Liver (tissue), 3 donors: Measurements from ENCODE around the gene AFTPH.

Experiments used
- ATF3 ChIP-seq: IDR thresholded peaks from 2 replicates; pipeline ENCODE4 v1.6.1; 2016; ENCODE audit warnings: antibody characterized with exemption
- CTCF ChIP-seq: fragments of 150-350 bp; IDR thresholded peaks from 2 replicates; pipeline ENCODE4 v1.5.1; 2017; ENCODE audit warnings: improper control_type of control experiment, low read depth, low read length; ENCODE audit not compliant: missing input control
- EGR1 ChIP-seq, 2 donors: IDR thresholded peaks; 2 replicates each; pipeline ENCODE4 v1.6.1; 2016 to 2018; ENCODE audit warnings: antibody characterized with exemption in 2 of 2, low read depth in 2 of 2
- GABPA ChIP-seq, 2 donors: IDR thresholded peaks in 1 of 2; conservative IDR thresholded peaks in 1 of 2; 2 replicates each; pipeline ENCODE4 v1.6.1; 2016; ENCODE audit warnings: antibody characterized with exemption in 2 of 2, mild to moderate bottlenecking in 1 of 2, moderate library complexity in 1 of 2
- HNF4A ChIP-seq, 2 donors: conservative IDR thresholded peaks; 2 replicates each; pipeline ENCODE4 v1.6.1; 2016; ENCODE audit warnings: antibody characterized with exemption in 2 of 2, mild to moderate bottlenecking in 2 of 2
- HNF4G ChIP-seq: IDR thresholded peaks from 2 replicates; pipeline ENCODE4 v1.6.1; 2016; ENCODE audit warnings: antibody characterized with exemption
- JUND ChIP-seq, 2 donors: IDR thresholded peaks; 2 replicates each; pipeline ENCODE4 v1.6.1; 2016; ENCODE audit warnings: antibody characterized with exemption in 2 of 2
- MAX ChIP-seq: IDR thresholded peaks from 2 replicates; pipeline ENCODE4 v1.6.1; 2016; ENCODE audit warnings: antibody characterized with exemption
- RAD21 ChIP-seq, 2 donors: IDR thresholded peaks; 2 replicates each; pipeline ENCODE4 v1.6.1; 2016; ENCODE audit warnings: antibody characterized with exemption in 2 of 2, mild to moderate bottlenecking in 2 of 2
- REST ChIP-seq: IDR thresholded peaks from 2 replicates; pipeline ENCODE4 v1.6.1; 2016; ENCODE audit warnings: antibody characterized with exemption, mild to moderate bottlenecking
- RXRA ChIP-seq, 2 donors: IDR thresholded peaks; 2 replicates each; pipeline ENCODE4 v1.6.1; 2017 to 2018; ENCODE audit warnings: antibody characterized with exemption in 2 of 2, mild to moderate bottlenecking in 1 of 2
- TAF1 ChIP-seq: conservative IDR thresholded peaks from 2 replicates; pipeline ENCODE4 v1.6.1; 2016; ENCODE audit warnings: antibody characterized with exemption, mild to moderate bottlenecking
- ZBTB33 ChIP-seq: IDR thresholded peaks from 2 replicates; pipeline ENCODE4 v1.6.1; 2016; ENCODE audit warnings: antibody characterized with exemption
- donor health status: healthy.
- donor health status: healthy.

- TF ChIP-seq REST (no peak), CTCF (no peak), RXRA (IDR thresholded peaks at IDR 0.05) (no peak), RAD21 (IDR thresholded peaks at IDR 0.05) (no peak), ZBTB33 (no peak), HNF4A (conservative IDR thresholded peaks at IDR 0.05) (no peak), GABPA (IDR thresholded peaks at IDR 0.05 in 1 of 2, conservative IDR thresholded peaks at IDR 0.05 in 1 of 2) (no peak), TAF1 (no peak), EGR1 (IDR thresholded peaks at IDR 0.05; ENCODE audit: low read depth in 2 of 2) (no peak), ATF3 (no peak), MAX (no peak), HNF4G (no peak), JUND (IDR thresholded peaks at IDR 0.05) (no peak)
These were observed 88.6 kb downstream of the AFTPH start for GRCh38 chr2:64612575-64613195.
